Fibroblast of villous mesenchyme (primary cell): Measurements from ENCODE around the gene SERINC5. TPM values are rescaled to one million over a fixed set of nuclear protein-coding genes. Genes with fewer than 3 reads are reported as not detected.

Source experiments
- DNase-seq: peaks from one replicate; pipeline ENCODE4 v3.0.0-alpha.2; 2010; ENCODE audit warnings: low read depth
- H3K4me3 ChIP-seq: 2 replicates; pipeline ENCODE4 v1.5.1; 2011; ENCODE audit warnings: low read depth, mild to moderate bottlenecking, low read length
- CTCF ChIP-seq: IDR thresholded peaks from 2 replicates; pipeline ENCODE4 v1.5.1; 2012; ENCODE audit warnings: low read depth, mild to moderate bottlenecking, low read length; ENCODE audit not compliant: insufficient read depth
- total RNA-seq: library from RNA; depleted of rRNA; stranded (reverse); fragments of >200 nt; gene quantifications from 2 replicates; pipeline ENCODE4 v1.2.3, GENCODE V29; 2012

Gene SERINC5
- total RNA-seq, 1 donor, result 13.8 TPM

DNA sequence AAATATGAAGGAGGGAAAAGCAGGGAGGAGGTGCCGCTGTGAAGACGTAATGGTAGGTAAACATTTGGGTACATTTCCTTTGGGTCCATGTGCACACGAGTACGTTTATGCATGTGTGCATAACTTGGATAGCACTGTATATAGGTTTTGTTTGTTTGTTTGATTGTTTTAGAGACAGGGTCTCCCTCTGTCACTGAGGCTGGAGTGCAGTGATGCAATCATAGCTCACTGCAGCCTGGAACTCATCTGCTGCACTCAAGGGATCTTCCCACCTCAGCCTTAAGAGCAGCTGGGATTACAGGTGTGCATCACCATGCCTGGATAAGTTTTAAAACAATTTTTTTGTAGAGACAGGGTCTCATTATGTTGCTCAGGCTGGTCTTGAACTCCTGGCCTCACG, 126.7 kb downstream of the SERINC5 start:
- TF ChIP-seq CTCF, result no peak
- H3K4me3 ChIP-seq, result no peak overlapping the region
- DNase-seq, result no peak

- H3K4me3 ChIP-seq, result no peak overlapping the region
- DNase-seq, result peak; percentile 73
- TF ChIP-seq CTCF, result no peak
Observed at GRCh38 chr5:80128141-80128540, 127.7 kb downstream of the SERINC5 start.

GRCh38 chr5:80127116-80127552, 128.7 kb downstream of the SERINC5 start:
- no peak overlapping the region for H3K4me3 ChIP-seq
- TF ChIP-seq CTCF, result no peak
- no peak for DNase-seq

GRCh38 chr5:80125962-80126480, 129.8 kb downstream of the SERINC5 start:
- H3K4me3 ChIP-seq, result no peak overlapping the region
- TF ChIP-seq CTCF, result peak; percentile 4
- peak; percentile 49 for DNase-seq

- no peak for TF ChIP-seq CTCF
- no peak overlapping the region for H3K4me3 ChIP-seq
Observed at GRCh38 chr5:80125022-80125961, 130.6 kb downstream of the SERINC5 start.

GRCh38 chr5:80124121-80124918, 131.5 kb downstream of the SERINC5 start:
- no peak for DNase-seq
- TF ChIP-seq CTCF, result no peak
- H3K4me3 ChIP-seq, result no peak overlapping the region

More at GRCh38 chr5:80125022-80125961, 130.6 kb downstream of the SERINC5 start:
- DNase-seq, result no peak
